Activated CD4-positive, alpha-beta memory T cell treated with anti-CD3 and anti-CD28 coated beads for 36 hours (primary cell): ENCODE data around the gene APOD. TPM values are rescaled to one million over a fixed set of nuclear protein-coding genes. Genes with fewer than 3 reads are reported as not detected.

Experiments
- CTCF ChIA-PET: fragments of 350-600 bp; sonication (Branson Sonifier 250); formaldehyde crosslinking; loops from one replicate; lab custom pipeline; 2021; ENCODE audit warnings: antibody characterized with exemption, inconsistent platforms; lab: Charles Lee
- POLR2A ChIA-PET: fragments of 350-600 bp; sonication (Branson Sonifier 250); formaldehyde crosslinking; loops from one replicate; lab custom pipeline; 2021; ENCODE audit warnings: antibody characterized with exemption; lab: Charles Lee
- DNase-seq: peaks from one replicate; pipeline ENCODE4 v3.0.0-alpha.2; 2020
- H3K27ac Mint-ChIP-seq: one replicate; pipeline ENCODE4 v1.8.0; 2021; ENCODE audit warnings: mixed read lengths
- H3K27me3 Mint-ChIP-seq: one replicate; pipeline ENCODE4 v1.8.0; 2021; ENCODE audit warnings: mixed read lengths
- H3K36me3 Mint-ChIP-seq: one replicate; pipeline ENCODE4 v1.8.0; 2021; ENCODE audit warnings: mixed read lengths
- H3K4me1 Mint-ChIP-seq: one replicate; pipeline ENCODE4 v1.8.0; 2021; ENCODE audit warnings: low read depth, mixed read lengths
- H3K4me3 Mint-ChIP-seq: one replicate; pipeline ENCODE4 v1.8.0; 2021; ENCODE audit warnings: mild to moderate bottlenecking, mixed read lengths
- H3K9me3 Mint-ChIP-seq: one replicate; pipeline ENCODE4 v1.8.0; 2021; ENCODE audit warnings: mixed read lengths
- intact Hi-C: fragments of 100-400 bp; cut with micrococcal nuclease; formaldehyde crosslinking; loops from one replicate; pipeline ENCODE4 v1.15.1; 2023
- total RNA-seq, 2 experiments: library from RNA; stranded (reverse); gene quantifications; one replicate each; pipeline ENCODE4 v1.2.3, GENCODE V29; 2021

Gene APOD
- total RNA-seq, 2 experiments from 2014 or later = 0.48 to 0.59 TPM

DNA sequence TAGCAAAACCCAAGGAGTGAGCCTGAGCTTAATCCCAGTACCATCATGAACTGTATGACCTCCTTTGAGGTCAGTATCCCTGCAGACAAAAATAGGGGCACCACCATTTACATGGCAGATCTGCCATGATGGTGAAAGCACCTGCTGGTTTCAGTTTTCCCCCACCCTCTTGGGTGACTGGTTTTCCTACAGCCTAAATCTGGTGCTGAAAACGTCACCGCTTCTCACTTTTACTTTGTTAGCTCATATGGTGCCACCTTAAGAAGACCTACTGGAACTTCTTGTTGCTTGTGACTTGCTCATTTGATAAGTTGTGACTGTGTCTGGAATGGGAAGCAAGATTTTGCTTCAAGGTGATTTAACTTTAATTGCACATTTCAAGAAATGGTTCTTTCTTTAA is 45.7 kb downstream of the APOD start:
- H3K27me3 Mint-ChIP-seq = no peaks in the 10 kb centered on the region
- peak overlapping the region; percentile 34 for H3K4me3 Mint-ChIP-seq
- DNase-seq = peak; percentile 81
- ChIA-PET POLR2A (interaction anchor here (0.7 to 2.7 kb wide), 4 partner anchors 8 to 267 kb away, joined by 3 to 12 read pairs (median 3); partner anchors contain the start of gene XXYLT1), CTCF (interaction anchor here (0.7 to 4.7 kb wide), 8 partner anchors 12 to 313 kb away, joined by 3 to 36 read pairs (median 4); partner anchors contain the start of gene XXYLT1)
- H3K9me3 Mint-ChIP-seq = no peaks in the 10 kb centered on the region
- H3K4me1 Mint-ChIP-seq = peaks cover 64% of the 10 kb centered on the region
- H3K27ac Mint-ChIP-seq = peak overlapping the region; percentile 91
- H3K36me3 Mint-ChIP-seq = peaks cover 34% of the 10 kb centered on the region
- intact Hi-C loops = loop anchor here (1.0 to 10.0 kb wide), 3 partner anchors 14 to 267 kb away; partner anchors contain the start of gene XXYLT1

GRCh38 chr3:195535293-195535692 is 48.4 kb downstream of the APOD start:
- Mint-ChIP-seq H3K27ac (peak overlapping the region; percentile 73), H3K27me3 (no peaks in the 10 kb centered on the region), H3K4me3 (no peak overlapping the region), H3K36me3 (peaks cover 32% of the 10 kb centered on the region), H3K4me1 (peaks cover 80% of the 10 kb centered on the region), H3K9me3 (no peaks in the 10 kb centered on the region)
- POLR2A ChIA-PET = no interaction called here
- intact Hi-C loops = loop anchor here (10.0 kb wide), 1 partner anchor 130 kb away; no protein-coding TSS in a partner anchor
- CTCF ChIA-PET = interaction anchor here (0.6 to 4.7 kb wide), 4 partner anchors 13 to 265 kb away, joined by 3 to 36 read pairs (median 16); partner anchors contain the start of gene XXYLT1
- DNase-seq = no peak

DNA sequence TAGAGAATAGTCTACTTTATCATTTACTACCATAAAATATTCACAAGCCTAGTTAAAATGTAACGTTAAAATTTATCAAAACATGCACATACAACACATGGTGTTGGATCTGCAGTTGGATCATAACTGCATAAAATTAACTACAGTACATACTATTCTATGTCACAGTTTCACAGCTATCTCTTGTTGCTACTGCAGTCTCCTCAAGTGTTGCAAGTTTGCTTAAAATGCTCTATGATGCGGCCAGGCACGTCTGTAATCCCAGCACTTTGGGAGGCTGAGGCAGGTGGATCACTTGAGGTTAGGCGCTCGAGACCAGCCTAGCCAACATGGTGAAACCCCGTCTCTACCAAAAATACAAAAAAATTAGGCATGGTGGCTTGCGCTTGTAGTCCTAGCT is 50.9 kb downstream of the APOD start:
- peak overlapping the region; percentile 7 for H3K27ac Mint-ChIP-seq
- ChIA-PET CTCF (interaction anchor here (1.7 to 4.1 kb wide), 4 partner anchors 9 to 262 kb away, joined by 6 to 17 read pairs (median 13); partner anchors contain the start of genes PPP1R2 and XXYLT1), POLR2A (interaction anchor here (0.5 to 2.0 kb wide), 4 partner anchors 10 to 261 kb away, joined by 3 to 7 read pairs (median 4); partner anchors contain the start of gene PPP1R2)
- intact Hi-C loops = loop anchor here (1.0 to 10.0 kb wide), 2 partner anchors 9 to 128 kb away; no protein-coding TSS in a partner anchor
- no peak overlapping the region for H3K4me3 Mint-ChIP-seq
- peaks cover 72% of the 10 kb centered on the region for H3K4me1 Mint-ChIP-seq
- DNase-seq = no peak
- H3K9me3 Mint-ChIP-seq = no peaks in the 10 kb centered on the region
- H3K27me3 Mint-ChIP-seq = no peaks in the 10 kb centered on the region
- peaks cover 28% of the 10 kb centered on the region for H3K36me3 Mint-ChIP-seq

DNA sequence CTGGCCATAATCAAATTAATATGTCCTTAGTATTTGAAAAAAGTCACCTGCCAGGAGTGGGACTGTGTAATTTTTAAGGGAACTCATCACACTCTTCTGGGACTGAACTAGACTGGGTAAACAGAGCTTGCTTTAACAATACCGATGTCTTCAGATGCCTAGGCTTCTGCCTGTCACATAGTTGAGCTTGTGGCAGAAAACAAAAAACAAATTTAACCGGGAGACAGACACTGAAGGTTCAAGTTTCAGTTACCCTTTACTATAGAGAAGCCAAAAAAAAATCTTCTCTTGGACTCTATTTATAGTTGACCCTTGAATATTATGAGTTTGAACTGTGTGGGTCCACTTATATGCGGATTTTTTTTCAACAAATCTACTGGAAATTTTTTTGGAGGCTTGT is 51.4 kb downstream of the APOD start:
- H3K4me3 Mint-ChIP-seq = no peak overlapping the region

GRCh38 chr3:195531683-195532082 is 52.1 kb downstream of the APOD start:
- Mint-ChIP-seq H3K36me3 (peaks cover 31% of the 10 kb centered on the region), H3K9me3 (no peaks in the 10 kb centered on the region), H3K27ac (peak overlapping the region; percentile 10), H3K4me3 (no peak overlapping the region), H3K27me3 (no peaks in the 10 kb centered on the region), H3K4me1 (peaks cover 64% of the 10 kb centered on the region)
- intact Hi-C loops = loop anchor here (10.0 kb wide), 1 partner anchor 127 kb away; no protein-coding TSS in a partner anchor
- ChIA-PET CTCF (interaction anchor here (2.6 to 4.1 kb wide), 3 partner anchors 9 to 261 kb away, joined by 10 to 17 read pairs (median 16); partner anchors contain the start of genes PPP1R2 and XXYLT1), POLR2A (no interaction called here)
- DNase-seq = no peak

More for the DNA sequence above, 51.4 kb downstream of the APOD start:
- Mint-ChIP-seq H3K4me1 (peaks cover 68% of the 10 kb centered on the region), H3K36me3 (peaks cover 31% of the 10 kb centered on the region), H3K27ac (peak overlapping the region; percentile 67), H3K27me3 (no peaks in the 10 kb centered on the region), H3K9me3 (no peaks in the 10 kb centered on the region)
- intact Hi-C loops = loop anchor here (10.0 kb wide), 1 partner anchor 128 kb away; no protein-coding TSS in a partner anchor
- CTCF ChIA-PET = interaction anchor here (2.6 to 4.1 kb wide), 3 partner anchors 10 to 261 kb away, joined by 10 to 17 read pairs (median 16); partner anchors contain the start of genes PPP1R2 and XXYLT1
- no peak for DNase-seq
- POLR2A ChIA-PET = interaction anchor here (0.5 to 2.0 kb wide), 2 partner anchors 11 to 77 kb away, joined by 4 to 7 read pairs; partner anchors contain the start of gene PPP1R2

DNA sequence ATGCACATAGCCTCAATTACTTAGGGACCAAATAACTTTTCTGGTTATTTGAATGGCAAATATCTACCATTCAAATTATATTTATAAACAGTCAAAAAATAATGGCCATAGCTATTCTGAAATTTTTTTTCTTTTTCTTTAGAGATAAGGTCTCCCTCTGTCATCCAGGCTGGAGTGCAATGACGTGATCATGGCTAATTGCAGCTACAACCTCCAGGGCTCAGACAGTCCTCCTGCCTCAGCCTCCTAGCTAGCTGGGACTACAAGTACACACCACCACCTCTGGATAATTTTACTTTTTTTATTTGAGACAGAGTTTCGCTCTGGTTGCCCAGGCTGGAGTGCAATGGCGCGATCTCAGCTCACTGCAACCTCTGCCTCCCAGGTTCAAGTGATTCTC is 57.2 kb downstream of the APOD start:
- POLR2A ChIA-PET = interaction anchor here (0.6 to 1.7 kb wide), 3 partner anchors 16 to 255 kb away, joined by 3 to 5 read pairs (median 3); partner anchors contain the start of gene XXYLT1
- H3K27ac Mint-ChIP-seq = no peak overlapping the region
- CTCF ChIA-PET = interaction anchor here (1.0 to 10.1 kb wide), 3 partner anchors 11 to 254 kb away, joined by 3 to 277 read pairs (median 11); partner anchors contain the start of genes PPP1R2 and XXYLT1
- no peak for DNase-seq
- H3K36me3 Mint-ChIP-seq = peaks cover 32% of the 10 kb centered on the region
- H3K27me3 Mint-ChIP-seq = no peaks in the 10 kb centered on the region
- H3K4me3 Mint-ChIP-seq = no peak overlapping the region
- no peaks in the 10 kb centered on the region for H3K9me3 Mint-ChIP-seq
- intact Hi-C loops = no loop called here
- peaks cover 53% of the 10 kb centered on the region for H3K4me1 Mint-ChIP-seq

GRCh38 chr3:195524171-195524896 is 59.4 kb downstream of the APOD start:
- ChIA-PET POLR2A (interaction anchor here (1.0 to 3.9 kb wide), 4 partner anchors 13 to 253 kb away, joined by 4 to 12 read pairs (median 6); partner anchors contain the start of gene XXYLT1), CTCF (interaction anchor here (1.2 to 10.1 kb wide), 6 partner anchors 13 to 263 kb away, joined by 3 to 277 read pairs (median 8); partner anchors contain the start of genes PPP1R2 and XXYLT1)
- no peaks in the 10 kb centered on the region for H3K9me3 Mint-ChIP-seq
- no peaks in the 10 kb centered on the region for H3K27me3 Mint-ChIP-seq
- H3K4me3 Mint-ChIP-seq = peak overlapping the region; percentile 62
- intact Hi-C loops = loop anchor here (1.0 to 5.0 kb wide), 6 partner anchors 9 to 837 kb away; partner anchors contain the start of genes ACAP2, FAM43A and XXYLT1
- peaks cover 32% of the 10 kb centered on the region for H3K36me3 Mint-ChIP-seq
- DNase-seq = peak; percentile 70
- H3K4me1 Mint-ChIP-seq = peaks cover 42% of the 10 kb centered on the region
- peak overlapping the region; percentile 92 for H3K27ac Mint-ChIP-seq

DNA sequence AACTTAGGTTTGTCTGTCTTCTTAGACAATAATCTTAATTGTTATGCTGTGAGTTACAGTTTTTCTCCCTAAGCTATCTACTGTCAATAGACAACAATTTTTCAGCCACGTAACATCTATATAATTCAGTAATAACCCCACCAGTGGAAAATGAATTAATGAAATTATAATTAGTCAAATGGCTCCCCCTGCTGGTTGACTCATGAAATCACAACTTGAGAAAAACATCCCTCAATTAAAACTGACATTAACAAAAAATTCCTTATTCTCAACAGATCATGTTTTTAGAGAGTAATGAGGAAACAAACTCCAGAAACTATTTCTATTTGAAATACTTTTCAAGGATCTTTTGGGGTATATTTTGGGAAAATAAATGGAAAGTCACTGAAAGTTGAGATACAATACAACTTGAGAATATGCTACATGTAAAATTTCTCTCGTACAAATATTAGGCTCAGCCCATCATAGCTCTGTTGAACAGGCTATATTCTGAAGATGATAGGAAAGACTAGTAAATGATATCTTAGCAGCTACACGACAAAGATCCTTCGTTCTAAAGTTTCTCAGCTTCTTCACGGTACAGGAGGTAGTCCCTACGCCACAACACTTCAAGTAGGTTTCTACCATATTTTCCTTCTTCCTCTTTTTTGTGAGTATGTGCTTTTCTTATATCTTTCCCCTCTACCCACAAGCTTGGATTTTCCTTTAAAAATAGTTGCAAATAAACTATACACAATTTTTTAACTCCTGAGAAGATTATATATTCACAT is 61.3 kb downstream of the APOD start:
- ChIA-PET CTCF (interaction anchor here (0.7 to 10.1 kb wide), 15 partner anchors 11 to 849 kb away, joined by 3 to 277 read pairs (median 5); partner anchors contain the start of genes PPP1R2 and XXYLT1), POLR2A (interaction anchor here (3.9 kb wide), 1 partner anchor 15 kb away, joined by 12 read pairs; no protein-coding TSS in a partner anchor)
- Mint-ChIP-seq H3K27ac (peak overlapping the region; percentile 30), H3K4me3 (no peak overlapping the region), H3K27me3 (no peaks in the 10 kb centered on the region), H3K9me3 (no peaks in the 10 kb centered on the region), H3K4me1 (peaks cover 37% of the 10 kb centered on the region), H3K36me3 (peaks cover 28% of the 10 kb centered on the region)
- DNase-seq = no peak
- intact Hi-C loops = loop anchor here (5.0 kb wide), 1 partner anchor 835 kb away; the partner anchor contains the start of gene FAM43A

Other genes with a start within 250 kb of the APOD start
- 10 to 100 TPM; 45.0 to 47.0 TPM for gene ACAP2, start 140.9 kb downstream of the APOD start, total RNA-seq
- gene PPP1R2, start 40.6 kb downstream of the APOD start, total RNA-seq = 100 to 1,000 TPM; 101 to 105 TPM
- gene MUC20, start 137.0 kb upstream of the APOD start, total RNA-seq = under 1 TPM; 0.73 to 0.78 TPM
- under 1 TPM; 0.15 to 0.24 TPM for gene MUC4, start 228.0 kb upstream of the APOD start, total RNA-seq